Measurements from ENCODE around the gene PLEKHH1.

The PLEKHH1 gene

GRCh38 chr14:67630186-67630585, 97.1 kb downstream of the PLEKHH1 start:
- DNase-seq (ENCODE audit: low read depth) = no peak

GRCh38 chr14:67630938-67631337, 97.8 kb downstream of the PLEKHH1 start:
- no peak for DNase-seq (ENCODE audit: low read depth)

GRCh38 chr14:67633451-67634147, 100.5 kb downstream of the PLEKHH1 start:
- DNase-seq (ENCODE audit: low read depth) = no peak

- no peak for DNase-seq (ENCODE audit: low read depth)
Observed at GRCh38 chr14:67636361-67636919, 103.3 kb downstream of the PLEKHH1 start.

GRCh38 chr14:67638642-67639041, 105.6 kb downstream of the PLEKHH1 start:
- DNase-seq (ENCODE audit: low read depth) = no peak
